GM21529 (cell line): ENCODE measurements around the gene TMEM8B.
"Not testable (repeated sequence)": the region's sequence is repeated elsewhere in the genome, so short reads cannot be mapped to it uniquely, and the experiment has no call there.

Experiments used
- ATAC-seq: cut with Tn5 transposase; IDR thresholded peaks from one replicate; pipeline ENCODE4 v1.9.1; 2021; ENCODE audit not compliant: unreplicated experiment

Gene TMEM8B

GRCh38 chr9:35862328-35862727, 33.3 kb downstream of the TMEM8B start:
- ATAC-seq = no peak

- no peak for ATAC-seq
Observed at GRCh38 chr9:35863583-35863982, 34.6 kb downstream of the TMEM8B start.

GRCh38 chr9:35864695-35865255, 35.7 kb downstream of the TMEM8B start:
- ATAC-seq = no peak

- ATAC-seq = no peak
Observed at GRCh38 chr9:35867538-35867937, 38.5 kb downstream of the TMEM8B start.

GRCh38 chr9:35868933-35869332, 39.9 kb downstream of the TMEM8B start:
- ATAC-seq = no peak

- ATAC-seq = no peak
Observed at GRCh38 chr9:35869621-35870216, 40.7 kb downstream of the TMEM8B start.

- no peak for ATAC-seq
Observed at GRCh38 chr9:35870351-35870923, 41.4 kb downstream of the TMEM8B start, which contains the start of gene OR13J1. TSS of gene OR13J1 (minus strand) at chr9:35870401. CDS start at chr9:35870401, 0 bp downstream.

GRCh38 chr9:35871545-35871944, 42.5 kb downstream of the TMEM8B start:
- no peak for ATAC-seq

GRCh38 chr9:35872505-35872904, 43.5 kb downstream of the TMEM8B start:
- no peak for ATAC-seq

GRCh38 chr9:35882263-35882848, 53.3 kb downstream of the TMEM8B start:
- no peak for ATAC-seq

GRCh38 chr9:35882996-35883395, 54.0 kb downstream of the TMEM8B start:
- no peak for ATAC-seq

GRCh38 chr9:35884908-35885307, 55.9 kb downstream of the TMEM8B start:
- ATAC-seq = not testable (repeated sequence)

- ATAC-seq = no peak
Observed at GRCh38 chr9:35891646-35892045, 62.6 kb downstream of the TMEM8B start.

- no peak for ATAC-seq
Observed at GRCh38 chr9:35892051-35892450, 63.0 kb downstream of the TMEM8B start.

GRCh38 chr9:35896570-35896969, 67.5 kb downstream of the TMEM8B start:
- no peak for ATAC-seq

- not testable (repeated sequence) for ATAC-seq
Observed at GRCh38 chr9:35897376-35898099, 68.5 kb downstream of the TMEM8B start.

GRCh38 chr9:35898337-35898736, 69.3 kb downstream of the TMEM8B start:
- ATAC-seq = no peak

- ATAC-seq = no peak
Observed at GRCh38 chr9:35899021-35899420, 70.0 kb downstream of the TMEM8B start.

GRCh38 chr9:35903049-35903448, 74.0 kb downstream of the TMEM8B start:
- ATAC-seq = no peak

- ATAC-seq = no peak
Observed at GRCh38 chr9:35904338-35904737, 75.3 kb downstream of the TMEM8B start.

- ATAC-seq = no peak
Observed at GRCh38 chr9:35905051-35905781, 76.2 kb downstream of the TMEM8B start.
